Epithelial cell of esophagus (primary cell): ENCODE results near the gene ECE2.

Experiments
- DNase-seq: peaks from one replicate; pipeline ENCODE4 v3.0.0; 2010; ENCODE audit warnings: low read depth
- H3K4me3 ChIP-seq: 2 replicates; pipeline ENCODE4 v1.5.1; 2011; ENCODE audit warnings: mild to moderate bottlenecking, low read length, control low read depth
- TF ChIP-seq, protein P1 (sequence below): IDR thresholded peaks from 2 replicates; pipeline ENCODE4 v1.5.1; 2011; ENCODE audit warnings: low read depth, mild to moderate bottlenecking, low read length, control low read depth, inconsistent platforms; ENCODE audit not compliant: insufficient read depth; ENCODE audit errors: missing control alignments

ECE2 gene

DNA sequence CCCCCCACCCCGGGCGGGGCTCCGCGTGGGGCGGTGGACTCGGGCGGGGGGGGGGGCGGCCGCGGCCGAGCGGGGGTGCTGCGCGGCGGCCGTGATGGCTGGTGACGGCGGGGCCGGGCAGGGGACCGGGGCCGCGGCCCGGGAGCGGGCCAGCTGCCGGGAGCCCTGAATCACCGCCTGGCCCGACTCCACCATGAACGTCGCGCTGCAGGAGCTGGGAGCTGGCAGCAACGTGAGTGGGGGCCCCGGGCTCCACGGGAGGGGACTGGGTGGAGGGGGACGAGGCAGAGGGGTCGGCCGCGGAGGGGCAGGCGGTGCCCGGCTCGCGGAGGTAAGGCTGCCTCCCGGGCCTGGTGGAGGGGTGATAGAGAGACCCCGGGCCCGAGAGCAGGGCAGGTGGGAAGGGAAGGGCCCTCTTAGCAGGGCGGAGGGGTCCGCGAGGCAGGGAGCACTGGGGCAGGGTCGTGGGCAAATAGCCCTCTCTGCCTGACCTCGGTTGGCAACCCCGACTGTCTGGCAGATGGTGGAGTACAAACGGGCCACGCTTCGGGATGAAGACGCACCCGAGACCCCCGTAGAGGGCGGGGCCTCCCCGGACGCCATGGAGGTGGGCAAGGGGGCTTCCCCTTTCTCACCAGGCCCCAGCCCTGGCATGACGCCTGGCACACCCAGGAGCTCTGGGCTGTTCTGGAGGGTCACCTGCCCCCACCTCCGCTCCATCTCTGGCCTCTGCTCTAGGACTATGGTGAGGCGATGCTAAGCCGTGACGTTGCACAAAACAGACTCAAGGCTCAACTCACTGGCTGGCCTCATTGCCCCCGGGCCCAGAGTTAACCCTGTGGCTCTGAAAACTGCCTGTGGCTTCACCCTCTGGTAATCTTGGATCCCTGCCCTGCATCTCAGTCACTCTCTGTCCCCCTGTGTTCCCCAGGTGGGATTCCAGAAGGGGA, at the start of gene ECE2:
Gene ECE2 (plus strand): TSS at position 62 of the 950 bp plus-strand sequence. CDS start 132 bp downstream, at position 194.
- TF ChIP-seq, protein P1, sequence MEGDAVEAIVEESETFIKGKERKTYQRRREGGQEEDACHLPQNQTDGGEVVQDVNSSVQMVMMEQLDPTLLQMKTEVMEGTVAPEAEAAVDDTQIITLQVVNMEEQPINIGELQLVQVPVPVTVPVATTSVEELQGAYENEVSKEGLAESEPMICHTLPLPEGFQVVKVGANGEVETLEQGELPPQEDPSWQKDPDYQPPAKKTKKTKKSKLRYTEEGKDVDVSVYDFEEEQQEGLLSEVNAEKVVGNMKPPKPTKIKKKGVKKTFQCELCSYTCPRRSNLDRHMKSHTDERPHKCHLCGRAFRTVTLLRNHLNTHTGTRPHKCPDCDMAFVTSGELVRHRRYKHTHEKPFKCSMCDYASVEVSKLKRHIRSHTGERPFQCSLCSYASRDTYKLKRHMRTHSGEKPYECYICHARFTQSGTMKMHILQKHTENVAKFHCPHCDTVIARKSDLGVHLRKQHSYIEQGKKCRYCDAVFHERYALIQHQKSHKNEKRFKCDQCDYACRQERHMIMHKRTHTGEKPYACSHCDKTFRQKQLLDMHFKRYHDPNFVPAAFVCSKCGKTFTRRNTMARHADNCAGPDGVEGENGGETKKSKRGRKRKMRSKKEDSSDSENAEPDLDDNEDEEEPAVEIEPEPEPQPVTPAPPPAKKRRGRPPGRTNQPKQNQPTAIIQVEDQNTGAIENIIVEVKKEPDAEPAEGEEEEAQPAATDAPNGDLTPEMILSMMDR: no peak
- no peak within 1 kb of the TSS for H3K4me3 ChIP-seq
- DNase-seq: no peak

DNA sequence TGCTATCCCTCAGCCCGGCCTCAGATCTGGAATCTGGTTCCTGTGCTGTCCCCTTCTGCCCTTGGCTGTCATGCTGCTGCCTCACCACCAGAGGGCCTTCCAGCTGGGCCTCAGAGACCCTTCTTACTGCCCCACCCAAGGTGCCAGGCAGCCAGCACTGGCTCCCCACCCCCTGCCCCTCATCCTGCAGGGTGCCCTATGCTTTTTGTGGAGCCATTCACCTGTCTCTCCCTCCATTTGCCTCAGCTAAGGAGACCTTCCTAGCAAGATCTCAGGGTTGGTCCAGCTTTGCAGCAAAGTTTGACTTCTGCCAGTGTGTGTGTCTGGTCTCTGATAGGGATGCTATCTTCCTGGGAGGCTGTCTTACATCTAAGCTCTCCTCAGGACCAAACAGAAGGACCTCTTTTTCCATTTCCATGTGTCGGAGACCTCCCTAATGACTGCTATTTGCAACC, 48.3 kb upstream of the ECE2 start:
- H3K4me3 ChIP-seq: no peak overlapping the region
- peak; percentile 42 for DNase-seq
- TF ChIP-seq, protein P1: peak; percentile 86

DNA sequence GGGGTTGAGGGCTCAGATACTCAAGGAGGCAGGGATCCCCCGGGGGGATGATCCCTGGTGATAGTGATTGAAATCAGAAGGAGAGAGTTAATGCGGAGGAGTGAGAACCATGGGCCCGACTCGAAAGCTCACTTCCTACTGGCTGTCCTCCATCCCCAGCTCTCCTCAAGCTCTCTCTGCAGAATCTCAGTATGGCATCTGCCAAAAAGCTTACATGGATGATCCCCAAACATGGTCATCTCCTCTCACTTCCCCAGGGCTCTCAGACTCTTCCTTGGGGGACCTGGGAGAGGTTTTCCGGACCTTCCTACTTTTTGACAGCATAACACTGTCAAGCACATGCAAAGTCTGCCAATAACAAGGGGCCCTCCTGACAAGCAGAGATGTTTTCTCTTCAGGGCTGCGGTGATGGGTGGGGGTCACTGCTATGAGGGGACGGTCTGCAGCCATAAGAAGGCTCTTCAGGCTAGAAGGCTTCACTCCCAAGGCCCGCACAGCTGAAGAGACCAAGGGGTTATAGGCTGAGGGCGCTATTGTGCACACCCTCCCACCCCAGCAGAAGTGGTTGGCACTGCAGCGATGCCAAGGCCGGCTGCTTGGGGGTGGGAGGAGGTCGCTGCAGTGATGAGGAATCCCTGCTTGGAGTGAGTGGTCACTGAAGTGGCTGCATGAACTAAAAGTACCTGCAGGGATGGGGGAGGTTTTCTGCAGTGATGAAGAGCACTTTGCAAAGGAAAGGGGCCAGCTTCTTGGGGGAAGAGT, 47.3 kb upstream of the ECE2 start:
- TF ChIP-seq, protein P1: no peak
- no peak overlapping the region for H3K4me3 ChIP-seq
- no peak for DNase-seq

DNA sequence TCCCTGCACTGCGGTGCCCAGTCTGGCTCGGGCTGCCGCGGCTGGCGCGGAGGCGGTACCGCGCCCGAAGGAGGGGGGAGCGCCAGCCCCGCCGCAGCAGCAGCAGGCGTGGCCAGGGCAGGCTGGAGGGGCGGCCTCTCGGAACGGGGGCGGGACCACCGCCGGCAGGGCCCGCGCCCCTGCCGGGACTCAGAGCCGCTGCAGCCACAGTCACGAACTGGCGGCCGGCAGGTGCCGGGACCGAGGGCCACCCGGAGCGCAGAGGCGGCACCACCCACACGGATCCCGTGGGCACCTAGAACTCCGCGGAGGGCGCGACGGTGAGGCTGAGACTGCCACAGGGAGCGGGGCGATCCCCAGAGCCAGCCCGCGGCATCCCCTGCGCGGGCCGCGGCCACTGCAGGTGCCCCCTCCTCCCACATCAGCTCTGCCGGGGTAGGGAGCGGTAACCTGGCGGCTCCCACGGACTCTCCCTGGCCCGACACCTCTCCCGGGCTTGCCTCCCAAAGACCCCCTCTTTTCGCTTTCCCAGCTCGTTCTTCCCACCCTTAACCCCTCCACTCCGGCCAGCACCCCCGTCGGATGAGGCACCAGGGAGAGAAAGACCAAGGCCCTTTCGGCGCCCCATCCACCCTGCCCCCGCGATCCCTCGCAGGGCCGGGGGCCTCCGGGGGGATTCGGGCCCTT, 46.3 kb upstream of the ECE2 start, which contains the start of gene VWA5B2:
Gene VWA5B2 (plus strand): TSS at position 192 of the 687 bp plus-strand sequence. CDS start 944 bp downstream, outside the sequence.
- peak within 1 kb of the TSS; percentile 1 for H3K4me3 ChIP-seq
- peak; percentile 46 for DNase-seq
- TF ChIP-seq, protein P1: no peak

DNA sequence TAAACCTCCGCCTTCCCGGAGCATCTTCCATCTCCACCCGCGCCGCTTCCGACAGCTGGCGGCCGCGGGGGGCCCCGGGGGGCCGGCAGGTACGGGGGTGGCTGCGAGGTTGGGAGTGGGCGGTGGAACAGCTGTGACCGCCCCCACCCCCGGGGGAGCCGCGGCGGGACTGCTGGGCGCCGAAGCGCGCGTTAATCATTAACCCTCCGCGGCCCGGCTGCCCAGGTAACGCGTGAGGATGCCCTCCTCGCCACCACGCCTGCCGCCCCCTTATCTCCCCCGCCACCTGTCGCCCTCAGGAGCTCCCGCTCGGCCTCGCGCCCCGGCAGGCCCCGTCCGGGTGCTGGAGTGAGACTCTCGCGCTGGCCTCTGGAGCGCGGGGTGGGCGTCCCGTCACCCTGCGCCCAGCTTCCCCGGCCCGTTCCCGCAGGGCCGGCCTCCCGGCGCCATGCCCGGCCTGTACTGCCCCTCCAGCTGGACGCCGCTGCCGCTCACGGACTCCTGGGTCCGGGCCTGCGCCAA, 45.7 kb upstream of the ECE2 start:
- TF ChIP-seq, protein P1: no peak
- DNase-seq: no peak
- no peak overlapping the region for H3K4me3 ChIP-seq
